Measurements from ENCODE around the gene GATD1.
A peak's percentile ranks its signal among the peaks of the same experiment; 100 is the strongest.
"Not testable (repeated sequence)": the region's sequence is repeated elsewhere in the genome, so short reads cannot be mapped to it uniquely, and the experiment has no call there.

GATD1 gene

GRCh38 chr11:761526-762108 lies 15.7 kb downstream of the GATD1 start:
- no peak for DNase-seq

DNA sequence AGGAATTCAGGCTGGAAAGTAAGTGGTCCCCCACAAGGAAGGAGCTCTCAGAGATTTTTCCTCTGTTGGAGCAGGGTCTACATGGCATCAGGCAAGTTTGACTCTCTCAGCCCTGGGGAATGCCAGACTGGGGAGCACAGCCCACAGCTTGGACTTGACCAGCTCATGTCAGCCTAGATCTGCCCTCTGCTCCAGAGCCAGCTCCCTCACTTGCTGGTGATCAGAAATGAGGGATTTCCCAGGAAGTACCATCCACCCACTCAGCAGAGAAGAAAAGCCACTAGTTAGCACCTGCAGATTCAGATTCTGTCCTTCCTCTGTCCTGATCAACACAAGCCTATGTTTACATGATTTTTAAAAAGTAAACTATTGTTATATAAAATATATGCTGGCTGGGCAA lies 17.1 kb downstream of the GATD1 start:
- no peak for DNase-seq

GRCh38 chr11:749731-750130 lies 27.6 kb downstream of the GATD1 start:
- no peak for DNase-seq

DNA sequence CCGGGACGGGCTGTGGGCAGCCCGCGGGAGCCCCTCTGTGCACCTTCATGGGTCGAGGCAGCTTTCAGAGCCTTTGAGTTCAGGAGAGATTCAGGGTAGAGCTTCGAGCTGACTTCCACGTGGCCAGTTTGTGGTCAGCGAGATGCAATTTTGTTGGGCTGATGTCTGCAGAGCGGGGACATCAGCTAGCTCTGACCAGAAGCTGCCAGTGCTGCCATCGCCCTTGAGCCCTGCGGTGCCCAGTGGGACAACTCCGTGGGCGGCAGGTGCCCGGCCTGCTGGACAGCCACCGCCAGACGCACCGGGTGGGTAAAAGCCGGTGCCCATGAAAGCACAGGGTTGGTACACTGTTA lies 29.3 kb downstream of the GATD1 start:
- DNase-seq: peak; percentile 72

- peak; percentile 98 for DNase-seq
These were observed 29.9 kb downstream of the GATD1 start, which contains the start of gene TALDO1 for GRCh38 chr11:747158-748006. Gene TALDO1 (plus strand): TSS chr11:747464. CDS start chr11:747482, 18 bp downstream.

GRCh38 chr11:746289-747157 lies 30.8 kb downstream of the GATD1 start:
- DNase-seq: peak; percentile 74

DNA sequence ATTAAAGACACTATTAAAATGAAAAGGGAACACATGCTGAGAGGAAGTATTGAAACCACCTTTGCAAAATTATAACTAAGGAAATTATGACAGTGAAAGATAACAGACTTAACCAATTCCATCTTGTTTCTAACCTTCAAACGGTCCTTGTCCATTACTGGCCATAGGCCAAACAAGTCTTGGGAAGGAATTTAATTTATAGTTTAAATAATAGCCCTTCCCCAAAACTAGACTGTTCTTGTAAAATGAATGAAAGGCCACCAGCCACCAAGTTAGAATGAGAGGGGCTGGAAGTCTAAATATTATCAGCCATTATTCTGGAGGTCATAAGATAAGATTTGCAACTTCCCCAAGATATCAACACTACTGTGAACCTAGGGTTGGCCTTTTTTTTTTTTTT lies 31.9 kb downstream of the GATD1 start:
- no peak for DNase-seq

DNA sequence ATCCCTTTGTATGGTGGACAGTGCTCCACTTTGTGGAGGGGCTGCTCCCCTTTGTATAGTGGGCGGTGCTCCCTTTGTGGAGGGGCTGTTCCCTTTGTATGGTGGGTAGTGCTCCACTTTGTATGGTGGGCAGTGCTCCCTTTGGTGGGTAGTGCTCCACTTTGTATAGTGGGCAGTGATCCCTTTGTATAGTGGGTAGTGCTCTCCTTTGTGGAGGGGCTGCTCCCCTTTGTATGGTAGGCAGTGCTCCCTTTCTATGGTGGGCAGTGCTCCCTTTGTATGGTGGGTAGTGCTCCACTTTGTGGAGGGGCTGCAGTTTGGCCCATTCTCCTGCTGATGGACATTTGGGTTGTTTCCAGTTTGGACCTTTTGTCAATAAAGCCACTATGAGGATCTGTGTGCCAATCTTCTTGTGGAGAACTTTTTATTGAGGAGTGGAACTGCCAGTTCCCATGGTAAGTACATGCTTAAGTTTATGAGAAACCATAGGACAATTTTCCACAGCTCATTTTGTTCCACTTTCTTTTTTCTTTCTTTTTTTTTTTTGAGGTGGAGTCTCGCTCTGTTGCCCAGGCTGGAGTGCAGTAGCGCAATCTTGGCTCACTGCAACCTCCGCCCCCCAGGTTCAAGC lies 34.6 kb downstream of the GATD1 start:
- DNase-seq: no peak

- no peak for DNase-seq
These were observed 35.1 kb downstream of the GATD1 start for GRCh38 chr11:742156-742546.

- DNase-seq: not testable (repeated sequence)
These were observed 39.4 kb downstream of the GATD1 start for GRCh38 chr11:737899-738298.

- no peak for DNase-seq
These were observed 39.9 kb downstream of the GATD1 start for GRCh38 chr11:737366-737765.

DNA sequence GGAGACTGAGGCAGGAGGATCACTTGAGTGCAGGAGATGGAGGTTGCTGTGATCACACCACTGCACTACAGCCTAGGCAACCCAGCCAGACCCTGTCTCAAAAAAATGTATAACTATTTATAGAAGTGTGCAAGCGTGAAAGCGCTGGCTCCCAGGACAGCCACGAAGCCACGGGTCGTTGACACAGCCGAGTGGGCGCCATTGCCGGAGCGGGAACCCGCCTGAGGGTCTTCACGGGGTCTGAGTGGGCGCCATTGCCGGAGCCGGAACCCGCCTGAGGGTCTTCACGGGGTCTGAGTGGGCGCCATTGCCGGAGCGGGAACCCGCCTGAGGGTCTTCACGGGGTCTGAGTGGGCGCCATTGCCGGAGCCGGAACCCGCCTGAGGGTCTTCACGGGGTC lies 42.7 kb downstream of the GATD1 start:
- DNase-seq: not testable (repeated sequence)

GRCh38 chr11:733072-733471 lies 44.2 kb downstream of the GATD1 start:
- DNase-seq: peak; percentile 59

DNA sequence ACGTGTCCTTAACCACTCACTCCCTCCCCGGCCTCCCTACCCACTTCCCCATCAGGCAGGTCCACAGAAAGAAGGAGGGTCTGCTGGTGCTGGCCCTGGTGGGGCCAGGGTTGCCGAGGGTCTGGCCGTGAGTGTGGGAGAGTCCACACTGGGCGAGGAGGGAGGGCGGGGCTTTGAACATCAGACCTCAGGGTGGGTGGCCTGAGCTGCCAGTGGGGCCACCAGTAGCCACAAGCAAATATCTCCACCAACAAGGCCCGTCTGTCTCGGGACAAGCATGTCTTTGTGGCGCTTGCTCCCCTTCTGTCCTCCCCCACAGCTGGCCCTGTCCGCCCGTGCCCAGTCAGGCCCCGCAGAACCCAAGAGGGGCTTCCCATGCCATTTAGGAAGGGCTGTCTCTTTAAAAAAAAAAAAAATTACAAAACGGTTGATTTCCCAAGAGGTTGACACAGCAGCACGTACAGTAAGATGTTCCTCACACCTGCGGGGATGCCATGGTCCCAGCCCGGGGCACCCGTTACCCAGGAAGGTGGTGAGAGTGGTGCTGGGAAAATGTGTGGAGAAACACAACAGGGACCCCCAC lies 47.7 kb downstream of the GATD1 start:
- DNase-seq: no peak

DNA sequence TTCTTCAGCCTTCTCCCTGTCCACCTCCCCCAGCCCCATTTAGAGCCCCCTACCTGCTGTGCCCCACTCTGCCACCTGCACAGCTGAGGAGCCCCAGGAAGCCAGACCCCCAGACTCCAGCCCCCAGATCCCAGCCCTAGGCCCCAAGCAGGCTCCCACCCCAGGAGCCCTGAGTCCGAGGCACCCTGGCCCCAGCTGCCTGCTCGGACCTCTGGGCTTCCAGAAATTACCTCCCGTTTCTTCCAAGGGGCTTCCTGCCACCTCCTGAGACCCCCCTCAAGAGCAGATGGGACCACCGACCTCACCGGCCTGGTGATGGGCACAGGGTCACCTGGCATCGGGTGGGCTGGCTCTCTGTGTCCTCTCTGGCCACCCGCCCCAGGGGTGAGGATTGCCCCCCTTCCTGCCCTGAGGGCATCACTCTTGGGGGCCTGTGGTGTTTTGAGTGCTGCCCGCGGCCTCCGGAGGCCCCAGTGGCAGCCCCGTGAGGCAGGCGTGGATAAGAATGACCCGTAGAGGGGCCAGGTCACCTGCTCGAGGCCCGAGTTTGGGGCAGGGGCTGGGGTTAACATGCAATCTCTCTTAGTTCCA lies 48.3 kb downstream of the GATD1 start:
- no peak for DNase-seq

GRCh38 chr11:727859-728748 lies 49.2 kb downstream of the GATD1 start:
- peak; percentile 94 for DNase-seq

DNA sequence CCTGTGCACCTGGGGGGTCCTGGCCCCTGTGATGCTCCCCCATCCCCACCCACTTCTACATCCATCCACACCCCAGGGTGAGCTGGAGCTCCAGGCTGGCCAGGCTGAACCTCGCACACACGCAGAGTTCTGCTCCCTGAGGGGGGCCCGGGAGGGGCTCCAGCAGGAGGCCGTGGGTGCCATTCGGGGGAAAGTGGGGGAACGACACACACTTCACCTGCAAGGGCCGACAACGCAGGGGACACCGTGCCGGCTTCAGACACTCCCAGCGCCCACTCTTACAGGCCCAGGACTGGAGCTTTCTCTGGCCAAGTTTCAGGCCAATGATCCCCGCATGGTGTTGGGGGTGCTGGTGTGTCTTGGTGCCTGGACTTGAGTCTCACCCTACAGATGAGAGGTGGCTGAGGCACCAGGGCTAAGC lies 50.0 kb downstream of the GATD1 start:
- no peak for DNase-seq

- DNase-seq: peak; percentile 99
These were observed 50.7 kb downstream of the GATD1 start for GRCh38 chr11:726278-727220.

GRCh38 chr11:725624-726202 lies 51.6 kb downstream of the GATD1 start:
- peak; percentile 77 for DNase-seq
